ENCODE results near the gene EML4. TPM values are rescaled to one million over a fixed set of nuclear protein-coding genes. Genes with fewer than 3 reads are reported as not detected.

The EML4 gene
- total and polyA plus RNA-seq, 9 of the 15 experiments (the other 6 are each of a cell fraction or from before 2014, with no cell fraction given): 14.7 to 48.3 (median 36.5) TPM

DNA sequence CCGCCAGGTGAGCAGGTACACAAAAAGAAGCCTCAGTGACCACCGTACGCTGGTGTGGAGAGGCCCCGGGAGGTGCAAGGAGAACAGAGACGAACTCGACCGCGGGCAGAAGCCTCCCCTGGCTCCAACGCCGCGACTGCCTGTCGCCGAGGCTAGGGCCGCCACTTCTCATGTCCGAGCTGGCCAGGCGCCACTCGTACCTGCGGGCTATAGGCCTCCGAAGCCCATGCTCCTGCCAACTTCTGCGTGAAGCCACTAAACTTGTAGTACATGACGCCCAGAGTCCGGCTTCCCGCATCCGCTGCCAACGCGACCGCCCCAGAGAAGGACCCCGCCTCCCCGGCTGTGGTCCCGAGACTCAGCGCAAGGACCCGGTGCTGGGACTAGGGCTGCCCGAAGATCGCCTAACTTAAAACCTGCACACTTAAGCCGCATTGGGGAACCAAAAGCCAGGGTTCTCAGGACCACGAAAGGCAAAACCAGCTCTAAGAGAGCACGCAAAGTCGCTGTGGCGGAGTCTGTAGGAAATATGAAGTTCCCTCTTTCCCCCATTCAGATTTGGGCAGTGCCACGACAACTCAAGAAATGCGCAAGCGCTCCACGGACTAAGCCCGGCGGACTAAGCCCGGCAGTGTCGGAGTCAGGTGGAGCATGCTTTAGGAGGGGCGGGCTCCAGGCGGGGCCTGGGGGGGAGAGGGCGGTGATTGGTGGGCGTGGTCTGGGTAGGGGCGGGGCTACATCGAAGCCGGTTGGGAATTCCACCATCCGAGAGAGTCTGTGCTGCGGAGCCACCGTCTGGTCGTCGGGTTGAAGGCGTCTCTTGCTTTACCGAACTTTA lies 192.0 kb downstream of the EML4 start, which contains the start of gene COX7A2L (continued):
- TF ChIP-seq SMAD2 (IDR thresholded peaks at IDR 0.05; ENCODE audit: low read depth, low read length) (no peak), JUND (IDR thresholded peaks at IDR 0.05; ENCODE audit: borderline replicate concordance, low read depth, low read length) (peak; percentile 20; the same call in 1 of the 2 replicates), JUND (tag; IDR thresholded peaks at IDR 0.05; ENCODE audit: borderline replicate concordance, low read depth, low read length) (peak; percentile 16; the same call in 1 of the 3 replicates), NCOA4 (IDR thresholded peaks at IDR 0.05; ENCODE audit: partially characterized antibody) (no peak), SAFB2 (IDR thresholded peaks at IDR 0.05; ENCODE audit: borderline replicate concordance, low read depth, low read length, severe bottlenecking) (no peak), FOXJ2 (tag; IDR thresholded peaks at IDR 0.05) (peak; percentile 67; the same call in 1 of the 2 replicates), TOE1 (IDR thresholded peaks at IDR 0.05; ENCODE audit: borderline replicate concordance) (peak; percentile 94), TOE1 (CRISPR knock-in tag; IDR thresholded peaks at IDR 0.05; ENCODE audit: borderline replicate concordance, low read depth) (no peak), MED1 (CRISPR knock-in tag; IDR thresholded peaks at IDR 0.05; ENCODE audit: borderline replicate concordance) (no peak), SMAD1 (IDR thresholded peaks at IDR 0.05; ENCODE audit: low read depth, low read length, partially characterized antibody) (peak; percentile 52), RFX1 (IDR thresholded peaks at IDR 0.05) (peak; percentile 44; the same call in 1 of the 2 replicates), ZNF586 (CRISPR knock-in tag; conservative IDR thresholded peaks at IDR 0.05) (no peak), KDM2B (CRISPR knock-in tag; IDR thresholded peaks at IDR 0.05) (no peak)
- TF ChIP-seq, protein P1, sequence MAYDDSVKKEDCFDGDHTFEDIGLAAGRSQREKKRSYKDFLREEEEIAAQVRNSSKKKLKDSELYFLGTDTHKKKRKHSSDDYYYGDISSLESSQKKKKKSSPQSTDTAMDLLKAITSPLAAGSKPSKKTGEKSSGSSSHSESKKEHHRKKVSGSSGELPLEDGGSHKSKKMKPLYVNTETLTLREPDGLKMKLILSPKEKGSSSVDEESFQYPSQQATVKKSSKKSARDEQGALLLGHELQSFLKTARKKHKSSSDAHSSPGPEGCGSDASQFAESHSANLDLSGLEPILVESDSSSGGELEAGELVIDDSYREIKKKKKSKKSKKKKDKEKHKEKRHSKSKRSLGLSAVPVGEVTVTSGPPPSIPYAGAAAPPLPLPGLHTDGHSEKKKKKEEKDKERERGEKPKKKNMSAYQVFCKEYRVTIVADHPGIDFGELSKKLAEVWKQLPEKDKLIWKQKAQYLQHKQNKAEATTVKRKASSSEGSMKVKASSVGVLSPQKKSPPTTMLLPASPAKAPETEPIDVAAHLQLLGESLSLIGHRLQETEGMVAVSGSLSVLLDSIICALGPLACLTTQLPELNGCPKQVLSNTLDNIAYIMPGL (CRISPR knock-in tag; IDR thresholded peaks at IDR 0.05): 0 out of 2 replicates have a peak, but pooled peaks have one; percentile 64
- TF ChIP-seq, protein P2, sequence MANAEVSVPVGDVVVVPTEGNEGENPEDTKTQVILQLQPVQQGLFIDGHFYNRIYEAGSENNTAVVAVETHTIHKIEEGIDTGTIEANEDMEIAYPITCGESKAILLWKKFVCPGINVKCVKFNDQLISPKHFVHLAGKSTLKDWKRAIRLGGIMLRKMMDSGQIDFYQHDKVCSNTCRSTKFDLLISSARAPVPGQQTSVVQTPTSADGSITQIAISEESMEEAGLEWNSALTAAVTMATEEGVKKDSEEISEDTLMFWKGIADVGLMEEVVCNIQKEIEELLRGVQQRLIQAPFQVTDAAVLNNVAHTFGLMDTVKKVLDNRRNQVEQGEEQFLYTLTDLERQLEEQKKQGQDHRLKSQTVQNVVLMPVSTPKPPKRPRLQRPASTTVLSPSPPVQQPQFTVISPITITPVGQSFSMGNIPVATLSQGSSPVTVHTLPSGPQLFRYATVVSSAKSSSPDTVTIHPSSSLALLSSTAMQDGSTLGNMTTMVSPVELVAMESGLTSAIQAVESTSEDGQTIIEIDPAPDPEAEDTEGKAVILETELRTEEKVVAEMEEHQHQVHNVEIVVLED (CRISPR knock-in tag; IDR thresholded peaks at IDR 0.05): no peak
- TF ChIP-seq, protein P3, sequence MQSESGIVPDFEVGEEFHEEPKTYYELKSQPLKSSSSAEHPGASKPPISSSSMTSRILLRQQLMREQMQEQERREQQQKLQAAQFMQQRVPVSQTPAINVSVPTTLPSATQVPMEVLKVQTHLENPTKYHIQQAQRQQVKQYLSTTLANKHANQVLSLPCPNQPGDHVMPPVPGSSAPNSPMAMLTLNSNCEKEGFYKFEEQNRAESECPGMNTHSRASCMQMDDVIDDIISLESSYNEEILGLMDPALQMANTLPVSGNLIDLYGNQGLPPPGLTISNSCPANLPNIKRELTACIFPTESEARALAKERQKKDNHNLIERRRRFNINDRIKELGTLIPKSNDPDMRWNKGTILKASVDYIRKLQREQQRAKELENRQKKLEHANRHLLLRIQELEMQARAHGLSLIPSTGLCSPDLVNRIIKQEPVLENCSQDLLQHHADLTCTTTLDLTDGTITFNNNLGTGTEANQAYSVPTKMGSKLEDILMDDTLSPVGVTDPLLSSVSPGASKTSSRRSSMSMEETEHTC (IDR thresholded peaks at IDR 0.05): peak; percentile 89
- TF ChIP-seq, protein P4, sequence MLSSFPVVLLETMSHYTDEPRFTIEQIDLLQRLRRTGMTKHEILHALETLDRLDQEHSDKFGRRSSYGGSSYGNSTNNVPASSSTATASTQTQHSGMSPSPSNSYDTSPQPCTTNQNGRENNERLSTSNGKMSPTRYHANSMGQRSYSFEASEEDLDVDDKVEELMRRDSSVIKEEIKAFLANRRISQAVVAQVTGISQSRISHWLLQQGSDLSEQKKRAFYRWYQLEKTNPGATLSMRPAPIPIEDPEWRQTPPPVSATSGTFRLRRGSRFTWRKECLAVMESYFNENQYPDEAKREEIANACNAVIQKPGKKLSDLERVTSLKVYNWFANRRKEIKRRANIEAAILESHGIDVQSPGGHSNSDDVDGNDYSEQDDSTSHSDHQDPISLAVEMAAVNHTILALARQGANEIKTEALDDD (IDR thresholded peaks at IDR 0.05): peak; percentile 46; the same call in 1 of the 2 replicates
- TF ChIP-seq, protein P5, sequence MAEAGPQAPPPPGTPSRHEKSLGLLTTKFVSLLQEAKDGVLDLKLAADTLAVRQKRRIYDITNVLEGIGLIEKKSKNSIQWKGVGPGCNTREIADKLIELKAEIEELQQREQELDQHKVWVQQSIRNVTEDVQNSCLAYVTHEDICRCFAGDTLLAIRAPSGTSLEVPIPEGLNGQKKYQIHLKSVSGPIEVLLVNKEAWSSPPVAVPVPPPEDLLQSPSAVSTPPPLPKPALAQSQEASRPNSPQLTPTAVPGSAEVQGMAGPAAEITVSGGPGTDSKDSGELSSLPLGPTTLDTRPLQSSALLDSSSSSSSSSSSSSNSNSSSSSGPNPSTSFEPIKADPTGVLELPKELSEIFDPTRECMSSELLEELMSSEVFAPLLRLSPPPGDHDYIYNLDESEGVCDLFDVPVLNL (CRISPR knock-in tag; IDR thresholded peaks at IDR 0.05; ENCODE audit: low read depth): no peak
